Activated CD8-positive, alpha-beta T cell treated with anti-CD3 and anti-CD28 coated beads for 36 hours (primary cell): ENCODE data around the gene HSF5. TPM values are rescaled to one million over a fixed set of nuclear protein-coding genes. Genes with fewer than 3 reads are reported as not detected.
A peak's percentile ranks its signal among the peaks of the same experiment; 100 is the strongest.

Source experiments
- ATAC-seq: fragments of 200-7000 bp; cut with Tn5 transposase; one replicate; pipeline ENCODE4 v1.10.0; 2021; ENCODE audit warnings: mild to moderate bottlenecking, moderate library complexity
- CTCF ChIA-PET: fragments of 350-600 bp; sonication (Branson Sonifier 250); formaldehyde crosslinking; loops from one replicate; lab custom pipeline; 2021; ENCODE audit warnings: antibody characterized with exemption; lab: Charles Lee
- POLR2A ChIA-PET: fragments of 350-600 bp; sonication (Branson Sonifier 250); formaldehyde crosslinking; loops from one replicate; lab custom pipeline; 2021; ENCODE audit warnings: antibody characterized with exemption; lab: Charles Lee
- DNase-seq: peaks from one replicate; pipeline ENCODE4 v3.0.0-alpha.2; 2020
- H3K27ac Mint-ChIP-seq: one replicate; pipeline ENCODE4 v1.8.0; 2021; ENCODE audit warnings: mild to moderate bottlenecking, mixed read lengths
- H3K27me3 Mint-ChIP-seq: one replicate; pipeline ENCODE4 v1.8.0; 2021; ENCODE audit warnings: mixed read lengths
- H3K36me3 Mint-ChIP-seq: one replicate; pipeline ENCODE4 v1.8.0; 2021; ENCODE audit warnings: low read depth, mixed read lengths
- H3K4me1 Mint-ChIP-seq: one replicate; pipeline ENCODE4 v1.8.0; 2021; ENCODE audit warnings: low read depth, mixed read lengths
- H3K4me3 Mint-ChIP-seq: one replicate; pipeline ENCODE4 v1.8.0; 2021; ENCODE audit warnings: mild to moderate bottlenecking, moderate library complexity, mixed read lengths
- H3K9me3 Mint-ChIP-seq: one replicate; pipeline ENCODE4 v1.8.0; 2021; ENCODE audit warnings: mixed read lengths
- CTCF ChIP-seq: fragments of 200-600 bp; IDR thresholded peaks from one replicate; pipeline ENCODE4 v1.8.0; 2022; ENCODE audit warnings: antibody characterized with exemption, mild to moderate bottlenecking
- intact Hi-C: fragments of 100-400 bp; cut with micrococcal nuclease; formaldehyde crosslinking; loops from one replicate; pipeline ENCODE4 v1.10.0; 2022
- total RNA-seq, 2 experiments: library from RNA; stranded (reverse); gene quantifications; one replicate each; pipeline ENCODE4 v1.2.3, GENCODE V29; 2021

HSF5 gene
- total RNA-seq, 2 experiments from 2014 or later: 3.2 to 3.9 TPM

- Mint-ChIP-seq H3K9me3 (no peaks in the 10 kb centered on the region), H3K4me1 (peaks cover 21% of the 10 kb centered on the region), H3K27ac (no peak overlapping the region), H3K4me3 (no peak overlapping the region), H3K27me3 (no peaks in the 10 kb centered on the region), H3K36me3 (no peaks in the 10 kb centered on the region)
- intact Hi-C loops: loop anchor here (5.0 kb wide), 2 partner anchors 79 to 99 kb away; no protein-coding TSS in a partner anchor
- CTCF ChIA-PET: interaction anchor here (0.7 to 9.6 kb wide), 10 partner anchors 11 to 113 kb away, joined by 3 to 130 read pairs (median 4); no protein-coding TSS in a partner anchor
- ATAC-seq (no peak), DNase-seq (no peak)
- TF ChIP-seq CTCF: no peak
- POLR2A ChIA-PET: interaction anchor here (2.0 to 3.8 kb wide), 2 partner anchors 64 to 76 kb away, joined by 4 to 17 read pairs; partner anchors contain the start of gene SUPT4H1
Measured at GRCh38 chr17:58416396-58416795, 71.8 kb downstream of the HSF5 start.

- no peaks in the 10 kb centered on the region for H3K36me3 Mint-ChIP-seq
- no peak overlapping the region for H3K27ac Mint-ChIP-seq
- DNase-seq (no peak), ATAC-seq (no peak)
- H3K4me3 Mint-ChIP-seq: no peak overlapping the region
- H3K4me1 Mint-ChIP-seq: peaks cover 21% of the 10 kb centered on the region
- intact Hi-C loops: loop anchor here (5.0 kb wide), 2 partner anchors 78 to 98 kb away; no protein-coding TSS in a partner anchor
- TF ChIP-seq CTCF: no peak
- H3K27me3 Mint-ChIP-seq: no peaks in the 10 kb centered on the region
- CTCF ChIA-PET: interaction anchor here (0.6 to 9.6 kb wide), 9 partner anchors 8 to 112 kb away, joined by 3 to 130 read pairs (median 3); no protein-coding TSS in a partner anchor
- no peaks in the 10 kb centered on the region for H3K9me3 Mint-ChIP-seq
- POLR2A ChIA-PET: interaction anchor here (0.7 to 3.8 kb wide), 4 partner anchors 63 to 101 kb away, joined by 3 to 17 read pairs (median 4); partner anchors contain the start of gene SUPT4H1
Measured at GRCh38 chr17:58415371-58416055, 72.7 kb downstream of the HSF5 start.

GRCh38 chr17:58414596-58414997 lies 73.6 kb downstream of the HSF5 start:
- CTCF ChIA-PET: interaction anchor here (0.9 to 9.6 kb wide), 5 partner anchors 10 to 98 kb away, joined by 3 to 130 read pairs (median 3); partner anchors contain the start of gene HSF5
- no peaks in the 10 kb centered on the region for H3K27me3 Mint-ChIP-seq
- ATAC-seq (no peak), DNase-seq (no peak)
- POLR2A ChIA-PET: interaction anchor here (0.7 to 3.8 kb wide), 5 partner anchors 62 to 104 kb away, joined by 3 to 17 read pairs (median 3); partner anchors contain the start of gene SUPT4H1
- no peak overlapping the region for H3K4me3 Mint-ChIP-seq
- no peaks in the 10 kb centered on the region for H3K36me3 Mint-ChIP-seq
- no peak overlapping the region for H3K27ac Mint-ChIP-seq
- intact Hi-C loops: no loop called here
- peaks cover 21% of the 10 kb centered on the region for H3K4me1 Mint-ChIP-seq
- no peak for TF ChIP-seq CTCF
- no peaks in the 10 kb centered on the region for H3K9me3 Mint-ChIP-seq

- ATAC-seq: no peak
- TF ChIP-seq CTCF: no peak
- DNase-seq: no peak
- ChIA-PET POLR2A (interaction anchor here (1.0 to 1.2 kb wide), 5 partner anchors 61 to 218 kb away, joined by 3 to 5 read pairs (median 4); no protein-coding TSS in a partner anchor), CTCF (interaction anchor here (0.7 to 9.6 kb wide), 6 partner anchors 12 to 97 kb away, joined by 3 to 130 read pairs (median 3); partner anchors contain the start of gene HSF5)
- Mint-ChIP-seq H3K27ac (peak overlapping the region; percentile 65), H3K27me3 (no peaks in the 10 kb centered on the region), H3K9me3 (no peaks in the 10 kb centered on the region), H3K36me3 (no peaks in the 10 kb centered on the region), H3K4me3 (no peak overlapping the region), H3K4me1 (peaks cover 21% of the 10 kb centered on the region)
- intact Hi-C loops: no loop called here
Measured at GRCh38 chr17:58413684-58414083, 74.5 kb downstream of the HSF5 start.
